Coronary artery (tissue), 2 donors: ENCODE measurements around the gene TUBA1A.

Experiments used
- DNase-seq: peaks from one replicate; pipeline ENCODE4 v3.0.0-alpha.2; 2017; ENCODE audit warnings: low spot score
- H3K27ac ChIP-seq, 2 donors: fragments of 200-600 bp; sonication (generic); one replicate each; pipeline ENCODE4 v1.5.1; 2016 to 2019
- H3K4me3 ChIP-seq: fragments of 200-600 bp; sonication (generic); 2 replicates; pipeline ENCODE4 v1.5.1; 2016; ENCODE audit warnings: mild to moderate bottlenecking, moderate library complexity
- TF ChIP-seq, protein P1 (sequence below): fragments of 200-600 bp; sonication (generic); IDR thresholded peaks from one replicate; pipeline ENCODE4 v1.5.1; 2019; ENCODE audit warnings: antibody characterized with exemption

TUBA1A gene

DNA sequence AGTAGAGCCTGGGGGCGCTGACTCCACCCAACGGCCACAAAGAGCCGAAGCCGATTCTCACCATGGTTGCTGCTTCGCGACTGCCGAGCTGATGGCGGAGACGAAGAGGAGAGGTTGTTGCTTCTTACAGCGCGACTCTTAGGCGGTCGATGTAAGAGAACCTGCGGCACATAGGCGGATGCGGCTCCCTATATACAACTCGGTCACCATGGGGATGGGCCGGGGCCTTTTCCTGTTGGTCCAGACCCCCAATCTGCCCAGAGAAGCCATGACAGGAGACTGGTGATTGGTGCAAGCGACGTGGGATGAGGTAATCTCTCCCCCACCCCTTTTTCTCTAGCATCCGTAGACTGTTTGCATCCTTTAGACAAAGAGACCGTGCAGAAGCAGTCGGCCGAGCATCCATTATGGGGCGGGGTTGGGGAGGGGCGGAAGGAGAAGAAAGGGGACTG lies at the start of gene TUBA1A:
TUBA1A (minus strand) TSS at position 165 of the 452 bp plus-strand sequence; CDS start at position 64, 101 bp downstream.
- TF ChIP-seq, protein P1, sequence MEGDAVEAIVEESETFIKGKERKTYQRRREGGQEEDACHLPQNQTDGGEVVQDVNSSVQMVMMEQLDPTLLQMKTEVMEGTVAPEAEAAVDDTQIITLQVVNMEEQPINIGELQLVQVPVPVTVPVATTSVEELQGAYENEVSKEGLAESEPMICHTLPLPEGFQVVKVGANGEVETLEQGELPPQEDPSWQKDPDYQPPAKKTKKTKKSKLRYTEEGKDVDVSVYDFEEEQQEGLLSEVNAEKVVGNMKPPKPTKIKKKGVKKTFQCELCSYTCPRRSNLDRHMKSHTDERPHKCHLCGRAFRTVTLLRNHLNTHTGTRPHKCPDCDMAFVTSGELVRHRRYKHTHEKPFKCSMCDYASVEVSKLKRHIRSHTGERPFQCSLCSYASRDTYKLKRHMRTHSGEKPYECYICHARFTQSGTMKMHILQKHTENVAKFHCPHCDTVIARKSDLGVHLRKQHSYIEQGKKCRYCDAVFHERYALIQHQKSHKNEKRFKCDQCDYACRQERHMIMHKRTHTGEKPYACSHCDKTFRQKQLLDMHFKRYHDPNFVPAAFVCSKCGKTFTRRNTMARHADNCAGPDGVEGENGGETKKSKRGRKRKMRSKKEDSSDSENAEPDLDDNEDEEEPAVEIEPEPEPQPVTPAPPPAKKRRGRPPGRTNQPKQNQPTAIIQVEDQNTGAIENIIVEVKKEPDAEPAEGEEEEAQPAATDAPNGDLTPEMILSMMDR = no peak
- peak within 1 kb of the TSS; percentile 81 for H3K4me3 ChIP-seq
- DNase-seq = peak; percentile 99
- peak within 1 kb of the TSS; percentile 95 to 100 for H3K27ac ChIP-seq

DNA sequence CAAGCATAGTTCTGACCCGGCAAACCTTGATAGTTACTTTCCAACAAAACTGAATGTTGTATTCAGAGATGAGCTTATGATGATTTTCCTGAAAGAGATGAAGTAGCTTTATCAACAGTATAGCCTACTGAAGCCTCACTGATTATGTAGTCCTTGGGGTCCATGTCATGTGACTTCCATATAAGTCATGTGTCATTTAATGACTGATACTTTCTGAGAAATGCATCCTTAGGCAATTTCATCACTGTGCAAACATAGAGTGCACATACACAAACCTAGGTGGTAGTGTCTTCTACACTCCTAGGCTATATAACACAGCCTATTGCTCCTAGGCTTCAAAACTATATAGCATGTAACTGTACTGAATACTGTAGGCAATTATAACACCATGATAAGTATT lies 47.5 kb upstream of the TUBA1A start:
- H3K27ac ChIP-seq = no peak overlapping the region
- TF ChIP-seq, protein P1 = no peak
- DNase-seq = no peak
- H3K4me3 ChIP-seq = no peak overlapping the region

DNA sequence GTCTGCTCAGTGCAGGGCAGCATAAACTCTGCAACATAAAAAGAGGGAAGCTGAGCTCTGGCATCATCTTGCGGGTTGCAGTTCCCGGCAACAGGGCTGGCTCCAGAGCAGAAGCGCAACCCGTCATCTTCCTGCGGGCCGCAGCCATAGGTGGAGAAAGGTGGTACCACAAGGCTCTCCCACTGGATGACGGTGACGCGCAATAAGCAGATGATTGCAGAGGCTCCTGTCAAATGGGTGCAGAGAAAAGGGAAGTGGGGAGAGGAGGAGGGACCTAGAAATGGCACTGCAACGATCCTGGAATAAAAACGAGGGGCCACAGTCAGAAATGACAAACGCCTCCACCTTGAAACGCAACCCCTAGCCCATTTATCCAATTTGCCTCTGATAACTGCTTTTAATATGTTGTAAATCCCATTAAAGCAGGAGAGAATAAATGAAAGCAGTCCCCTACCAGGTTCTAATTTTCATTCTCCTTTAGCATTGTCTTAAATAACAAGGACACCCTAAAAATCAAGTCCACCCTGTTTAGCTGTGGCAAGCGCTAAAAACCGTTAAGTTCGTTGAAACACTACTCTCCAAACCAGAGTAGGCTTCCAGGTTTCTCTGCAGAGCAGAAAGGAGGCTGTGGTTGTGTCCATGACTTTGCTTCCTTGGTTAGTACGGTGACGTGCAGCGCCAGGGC lies 45.1 kb upstream of the TUBA1A start:
- DNase-seq = no peak
- TF ChIP-seq, protein P1 = no peak
- peak overlapping the region; percentile 74 to 88 for H3K27ac ChIP-seq
- H3K4me3 ChIP-seq = peak overlapping the region; percentile 66

DNA sequence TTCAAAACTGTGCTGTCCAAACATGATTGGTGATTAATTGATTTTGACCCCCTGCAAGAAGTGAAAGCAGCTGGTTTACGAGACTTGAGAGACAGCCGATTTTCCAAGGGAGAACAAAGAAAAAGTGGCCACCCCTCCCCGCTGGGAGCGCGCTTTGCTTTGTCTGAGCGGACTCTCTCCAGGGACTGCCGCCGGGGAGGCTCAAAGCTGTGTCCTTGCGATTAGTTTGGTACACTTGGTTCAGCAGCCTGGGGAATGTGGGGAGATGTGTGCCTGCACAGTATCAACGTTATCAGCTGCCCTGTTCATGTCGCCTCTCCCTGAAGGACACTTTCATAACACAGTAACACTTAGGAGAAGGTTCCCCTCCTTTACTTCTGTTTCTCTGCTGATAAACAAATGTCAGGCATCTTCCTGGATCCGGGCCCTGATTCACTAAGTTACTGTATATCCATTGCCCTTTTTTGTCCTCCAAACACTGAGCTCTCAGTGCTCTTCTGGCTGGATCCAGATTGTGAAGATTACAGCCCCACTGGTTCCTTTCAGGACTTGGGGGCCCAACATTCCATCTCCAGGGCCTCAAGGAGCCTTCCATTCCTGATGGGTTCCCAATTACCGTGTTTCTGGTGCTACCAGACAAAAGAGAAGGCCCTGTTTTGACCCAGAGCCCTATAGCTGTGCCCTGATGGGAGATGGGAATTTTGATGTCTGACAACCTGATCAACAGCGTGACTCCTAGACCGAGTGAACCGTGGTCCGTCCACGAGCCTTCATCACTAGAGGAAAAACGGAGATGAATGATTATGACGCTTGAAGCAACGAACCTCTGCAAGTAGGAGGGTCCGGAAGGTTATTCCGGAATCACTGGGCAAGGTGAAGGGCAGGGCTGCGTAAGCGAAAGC lies 44.3 kb upstream of the TUBA1A start:
- no peak for DNase-seq
- Histone ChIP-seq H3K27ac (peak overlapping the region; percentile 74 to 88), H3K4me3 (peak overlapping the region; percentile 54)
- TF ChIP-seq, protein P1 = no peak

DNA sequence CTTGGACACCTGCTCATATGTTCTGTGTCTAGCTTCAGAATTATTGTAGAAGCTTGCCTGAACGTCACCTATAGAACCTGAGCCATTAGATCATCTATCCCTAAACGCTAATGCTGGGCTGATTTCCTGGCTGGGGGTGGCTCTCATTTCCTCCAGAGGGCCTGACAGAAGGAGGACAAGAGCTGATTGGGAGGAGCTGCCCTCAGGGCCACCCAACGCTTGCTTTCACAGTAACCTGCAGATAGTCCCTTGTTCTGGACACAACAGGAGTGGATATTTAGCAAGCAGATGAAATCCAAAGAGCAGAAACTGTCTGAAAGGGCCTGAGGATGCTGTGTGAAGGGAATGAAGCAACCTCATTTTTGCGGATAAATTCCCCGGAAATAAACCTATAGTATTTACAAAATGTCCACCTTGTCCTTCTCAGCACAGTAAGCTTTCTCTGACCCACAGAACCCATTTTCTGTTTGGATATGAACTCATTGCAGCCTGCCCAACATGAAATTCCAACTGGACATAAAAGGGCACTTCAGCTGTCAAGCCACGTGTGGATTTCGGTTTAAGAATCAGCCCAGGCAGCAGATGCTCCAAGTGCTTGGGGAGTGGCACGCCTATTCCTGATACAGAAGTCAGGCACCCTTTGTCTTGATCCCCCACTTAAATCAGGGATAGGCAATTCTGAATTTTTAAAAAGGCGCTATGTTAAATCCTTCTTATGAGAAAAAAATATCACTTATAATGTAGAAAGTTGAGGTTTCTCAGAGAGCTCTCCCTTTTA lies 43.2 kb upstream of the TUBA1A start:
- H3K27ac ChIP-seq = peak overlapping the region; percentile 74 to 88
- no peak for DNase-seq
- TF ChIP-seq, protein P1 = no peak
- H3K4me3 ChIP-seq = no peak overlapping the region

DNA sequence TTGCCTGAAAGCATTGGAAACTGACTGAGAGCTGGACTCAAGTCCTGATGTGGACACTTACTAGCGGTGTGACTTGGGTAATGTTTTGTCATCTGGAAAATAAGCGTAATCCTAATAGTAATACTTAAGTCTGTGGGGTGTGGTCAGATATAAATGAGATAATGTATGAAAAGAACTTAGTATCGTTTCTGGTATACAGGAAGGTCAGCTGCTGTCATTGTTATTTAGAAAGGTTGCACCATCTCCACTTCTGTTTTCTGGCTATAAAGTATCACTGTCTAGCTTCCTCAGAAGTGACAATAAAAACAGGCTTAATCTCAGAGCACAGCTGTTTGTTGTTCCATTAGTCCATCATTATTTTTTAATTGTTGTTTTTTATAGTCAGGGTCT lies 41.9 kb upstream of the TUBA1A start:
- no peak overlapping the region for H3K27ac ChIP-seq
- no peak for DNase-seq
- TF ChIP-seq, protein P1 = no peak

More for the DNA sequence above, 41.9 kb upstream of the TUBA1A start:
- no peak overlapping the region for H3K4me3 ChIP-seq
